ENCODE data around the gene SUPT4H1.

Gene SUPT4H1

DNA sequence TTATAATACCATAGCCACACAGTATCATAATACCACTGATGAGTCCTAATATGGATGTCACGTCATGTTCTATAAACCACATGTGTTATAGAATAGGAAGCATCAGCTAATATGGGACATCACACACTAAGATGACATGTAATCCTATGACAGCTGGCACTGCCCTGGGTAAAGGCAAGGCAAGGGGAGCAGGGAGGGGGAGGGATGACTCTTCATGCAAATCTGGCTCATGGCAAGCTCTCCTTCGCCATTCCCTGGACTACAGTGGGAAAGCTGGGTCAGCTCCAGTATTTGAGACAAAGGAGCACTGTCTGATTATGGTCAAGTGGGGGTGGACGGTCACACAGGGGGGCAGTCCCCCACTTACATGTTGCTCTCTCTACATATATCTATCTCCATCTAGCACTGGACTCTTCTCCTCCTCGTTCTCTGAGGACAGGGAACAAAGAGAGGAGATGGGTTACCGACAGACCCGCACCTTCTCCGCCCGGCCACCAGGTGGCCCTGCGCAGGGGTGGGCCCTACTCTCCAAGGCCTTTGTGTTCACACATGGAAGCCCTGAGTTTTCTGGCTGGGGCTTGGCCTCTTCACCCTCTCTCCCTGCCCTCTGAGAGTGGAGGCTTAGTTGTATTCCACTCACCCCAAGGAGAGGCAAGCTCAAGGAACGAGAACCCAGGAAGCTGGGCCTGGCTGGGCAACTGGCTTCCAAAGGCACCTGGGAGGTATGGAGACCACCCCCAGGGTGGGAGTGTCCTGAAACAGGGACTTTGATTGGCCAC, 47.8 kb downstream of the SUPT4H1 start:
- Histone ChIP-seq H2AK5ac (ENCODE audit: low read length) (peak overlapping the region; percentile 46), H3K27ac (ENCODE audit: low read depth, low read length) (no peak overlapping the region), H3K79me2 (ENCODE audit: control insufficient read depth, insufficient read depth, low read length) (no peaks in the 10 kb centered on the region), H3K4me1 (ENCODE audit: control insufficient read depth, low read depth, low read length) (no peaks in the 10 kb centered on the region), H3K23ac (ENCODE audit: low read length) (no peak overlapping the region), H3K27me3 (ENCODE audit: insufficient read depth, low read length, poor library complexity) (no peaks in the 10 kb centered on the region), H2BK120ac (ENCODE audit: low read depth, low read length) (no peak overlapping the region), H3K79me1 (ENCODE audit: low read length) (no peaks in the 10 kb centered on the region), H2BK15ac (replicated peaks; ENCODE audit: low read depth) (no peak overlapping the region), H4K5ac (ENCODE audit: low read length) (no peak overlapping the region), H2BK5ac (ENCODE audit: low read length) (no peak overlapping the region), H4K8ac (ENCODE audit: low read depth, low read length) (no peak overlapping the region), H3K18ac (ENCODE audit: low read length) (no peak overlapping the region), H3K4me3 (ENCODE audit: low read length) (no peak overlapping the region), H3K36me3 (ENCODE audit: control insufficient read depth, insufficient read depth, low read length) (no peaks in the 10 kb centered on the region), H3K9ac (ENCODE audit: low read length) (no peak overlapping the region), H3K4ac (ENCODE audit: low read depth, low read length) (no peak overlapping the region), H3K56ac (ENCODE audit: low read length) (peak overlapping the region; percentile 70), H3K4me2 (ENCODE audit: low read length) (no peak overlapping the region)
- no CpG with 5 or more reads among the region's 10 CpGs for WGBS (ENCODE audit: extremely low coverage, insufficient coverage, low lambda C conversion rate)
- DNase-seq, result peak; percentile 79

DNA sequence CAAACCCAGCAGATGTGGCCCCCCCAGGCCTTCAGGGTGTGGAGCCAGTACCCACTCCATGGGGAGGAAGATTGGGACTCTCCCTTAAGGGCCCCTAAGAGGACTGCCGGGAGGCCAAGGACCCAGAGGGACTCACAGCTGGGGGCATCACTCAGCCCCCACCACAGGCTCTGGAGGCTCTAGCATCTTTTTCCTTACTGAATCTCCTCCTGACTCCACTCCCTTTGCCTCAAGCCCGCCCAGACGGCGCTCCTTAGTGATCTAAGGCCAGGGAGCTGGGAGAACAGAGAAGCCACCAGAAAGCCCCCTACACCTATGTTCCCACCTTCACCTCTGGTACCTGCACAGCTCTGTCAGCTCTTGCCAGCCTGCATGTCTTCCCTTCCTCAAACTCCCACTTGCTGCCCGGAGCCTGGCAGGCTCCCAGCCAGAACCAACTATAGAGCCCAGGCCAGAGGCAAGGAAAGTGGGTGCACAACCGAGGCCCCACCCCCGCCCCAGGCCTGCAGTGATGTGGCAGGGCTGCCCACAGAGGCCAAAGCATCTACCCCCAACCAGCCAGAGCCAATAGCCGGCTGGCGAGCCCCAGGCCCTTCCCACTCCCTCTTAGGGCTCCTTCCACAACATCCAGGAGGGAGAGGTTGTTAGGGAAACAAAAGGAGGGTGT, 48.9 kb downstream of the SUPT4H1 start:
- no peak overlapping the region for H3K4me3 ChIP-seq (ENCODE audit: low read length)
- H3K79me1 ChIP-seq (ENCODE audit: low read length), result no peaks in the 10 kb centered on the region
- H3K9ac ChIP-seq (ENCODE audit: low read length), result no peak overlapping the region
- H3K18ac ChIP-seq (ENCODE audit: low read length), result no peak overlapping the region
- DNase-seq, result no peak
- H3K27me3 ChIP-seq (ENCODE audit: insufficient read depth, low read length, poor library complexity), result no peaks in the 10 kb centered on the region
- no peaks in the 10 kb centered on the region for H3K4me1 ChIP-seq (ENCODE audit: control insufficient read depth, low read depth, low read length)
- H2AK5ac ChIP-seq (ENCODE audit: low read length), result no peak overlapping the region
- no peak overlapping the region for H2BK5ac ChIP-seq (ENCODE audit: low read length)
- H3K4me2 ChIP-seq (ENCODE audit: low read length), result no peak overlapping the region
- H3K27ac ChIP-seq (ENCODE audit: low read depth, low read length), result no peak overlapping the region
- no peak overlapping the region for H4K8ac ChIP-seq (ENCODE audit: low read depth, low read length)
- WGBS (ENCODE audit: extremely low coverage, insufficient coverage, low lambda C conversion rate), result no CpG with 5 or more reads among the region's 9 CpGs
- H3K56ac ChIP-seq (ENCODE audit: low read length), result no peak overlapping the region
- no peak overlapping the region for H3K23ac ChIP-seq (ENCODE audit: low read length)
- no peaks in the 10 kb centered on the region for H3K36me3 ChIP-seq (ENCODE audit: control insufficient read depth, insufficient read depth, low read length)
- H2BK120ac ChIP-seq (ENCODE audit: low read depth, low read length), result no peak overlapping the region
- no peaks in the 10 kb centered on the region for H3K79me2 ChIP-seq (ENCODE audit: control insufficient read depth, insufficient read depth, low read length)
- H3K4ac ChIP-seq (ENCODE audit: low read depth, low read length), result no peak overlapping the region
- no peak overlapping the region for H2BK15ac ChIP-seq (replicated peaks; ENCODE audit: low read depth)
- no peak overlapping the region for H4K5ac ChIP-seq (ENCODE audit: low read length)

DNA sequence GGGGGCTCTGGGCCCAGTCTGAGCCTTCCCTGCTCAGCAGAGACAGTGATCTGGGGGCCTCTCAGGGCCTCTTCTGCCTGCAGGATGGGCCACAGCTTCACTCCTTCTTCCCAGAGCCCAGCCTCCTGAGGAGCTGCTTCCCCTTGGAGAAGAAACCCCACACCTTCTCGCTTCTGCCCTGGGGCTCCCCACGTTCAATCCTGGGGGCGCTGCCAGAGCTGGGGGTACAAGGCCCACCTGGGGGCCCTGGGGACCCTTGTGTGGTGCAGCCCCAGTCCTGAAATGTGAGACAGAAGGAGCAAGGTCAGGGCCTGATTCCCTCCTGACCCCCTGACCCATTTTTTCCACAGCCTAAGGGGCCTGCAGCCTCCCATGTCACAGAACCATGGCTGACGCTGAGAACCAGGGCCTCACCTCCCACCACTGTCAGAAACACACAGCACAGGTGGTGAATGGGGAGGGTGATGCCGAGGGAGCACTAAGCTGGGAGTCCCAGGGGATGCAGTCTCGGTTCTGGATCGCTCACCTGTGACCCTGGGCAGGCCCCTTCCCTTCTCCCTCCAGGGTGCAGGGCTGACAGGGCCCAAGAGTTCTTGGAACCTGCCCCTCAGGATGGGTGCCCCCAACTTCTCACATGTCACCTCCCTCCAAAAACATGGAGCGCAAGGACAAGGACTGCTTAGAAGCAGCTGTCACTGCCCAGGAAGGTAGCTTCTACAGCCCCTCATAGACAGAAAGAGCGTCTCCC, 49.7 kb downstream of the SUPT4H1 start:
- H3K79me1 ChIP-seq (ENCODE audit: low read length), result no peaks in the 10 kb centered on the region
- H3K79me2 ChIP-seq (ENCODE audit: control insufficient read depth, insufficient read depth, low read length), result no peaks in the 10 kb centered on the region
- H3K9ac ChIP-seq (ENCODE audit: low read length), result no peak overlapping the region
- no peak overlapping the region for H2BK5ac ChIP-seq (ENCODE audit: low read length)
- H4K8ac ChIP-seq (ENCODE audit: low read depth, low read length), result no peak overlapping the region
- H3K4me2 ChIP-seq (ENCODE audit: low read length), result no peak overlapping the region
- H3K4me3 ChIP-seq (ENCODE audit: low read length), result no peak overlapping the region
- no peak overlapping the region for H3K56ac ChIP-seq (ENCODE audit: low read length)
- no CpG with 5 or more reads among the region's 9 CpGs for WGBS (ENCODE audit: extremely low coverage, insufficient coverage, low lambda C conversion rate)
- H3K36me3 ChIP-seq (ENCODE audit: control insufficient read depth, insufficient read depth, low read length), result no peaks in the 10 kb centered on the region
- H3K23ac ChIP-seq (ENCODE audit: low read length), result no peak overlapping the region
- no peak overlapping the region for H4K5ac ChIP-seq (ENCODE audit: low read length)
- no peak overlapping the region for H2AK5ac ChIP-seq (ENCODE audit: low read length)
- no peak overlapping the region for H3K4ac ChIP-seq (ENCODE audit: low read depth, low read length)
- no peak overlapping the region for H3K27ac ChIP-seq (ENCODE audit: low read depth, low read length)
- H2BK15ac ChIP-seq (replicated peaks; ENCODE audit: low read depth), result no peak overlapping the region
- no peak overlapping the region for H3K18ac ChIP-seq (ENCODE audit: low read length)
- no peaks in the 10 kb centered on the region for H3K4me1 ChIP-seq (ENCODE audit: control insufficient read depth, low read depth, low read length)
- DNase-seq, result no peak
- H3K27me3 ChIP-seq (ENCODE audit: insufficient read depth, low read length, poor library complexity), result no peaks in the 10 kb centered on the region
- H2BK120ac ChIP-seq (ENCODE audit: low read depth, low read length), result no peak overlapping the region

DNA sequence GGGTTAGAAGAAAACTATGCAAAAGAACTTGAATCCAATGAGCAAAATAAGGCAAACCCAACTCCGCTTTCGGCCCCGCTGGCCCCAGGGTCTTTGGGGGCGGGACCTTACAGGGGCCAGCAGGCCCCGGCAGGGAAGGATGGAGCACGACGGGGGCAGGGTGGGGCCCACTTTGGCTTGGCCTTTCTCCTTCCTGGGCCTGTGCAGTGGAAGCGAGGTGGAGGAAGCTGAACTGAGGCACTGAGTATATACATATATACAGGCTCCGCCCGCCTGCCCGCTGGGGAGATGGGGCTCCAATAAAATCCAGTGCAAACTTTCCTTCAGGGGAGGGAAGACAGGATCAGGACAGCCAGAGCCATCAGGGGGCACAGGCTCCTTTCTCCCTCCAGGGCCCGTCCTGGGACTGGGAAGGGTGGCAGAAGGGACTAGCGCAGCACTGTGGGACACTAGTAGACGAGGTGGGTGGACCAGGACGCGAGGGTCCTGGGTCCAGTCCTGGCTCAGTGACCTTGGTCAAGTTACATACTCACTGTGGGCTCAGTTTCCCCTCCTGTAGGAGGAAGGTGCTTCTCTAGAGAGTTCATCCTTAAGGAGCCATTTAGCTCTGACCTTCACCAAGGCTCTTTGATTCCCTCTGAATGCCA, 50.4 kb downstream of the SUPT4H1 start:
- Histone ChIP-seq H4K8ac (ENCODE audit: low read depth, low read length) (no peak overlapping the region), H3K79me1 (ENCODE audit: low read length) (no peaks in the 10 kb centered on the region), H3K56ac (ENCODE audit: low read length) (no peak overlapping the region), H2BK15ac (replicated peaks; ENCODE audit: low read depth) (no peak overlapping the region), H3K27me3 (ENCODE audit: insufficient read depth, low read length, poor library complexity) (no peaks in the 10 kb centered on the region), H3K23ac (ENCODE audit: low read length) (no peak overlapping the region), H3K4me2 (ENCODE audit: low read length) (no peak overlapping the region), H2BK120ac (ENCODE audit: low read depth, low read length) (no peak overlapping the region), H3K18ac (ENCODE audit: low read length) (no peak overlapping the region), H2BK5ac (ENCODE audit: low read length) (no peak overlapping the region), H3K9ac (ENCODE audit: low read length) (no peak overlapping the region), H2AK5ac (ENCODE audit: low read length) (no peak overlapping the region), H3K4ac (ENCODE audit: low read depth, low read length) (no peak overlapping the region), H3K4me3 (ENCODE audit: low read length) (no peak overlapping the region), H4K5ac (ENCODE audit: low read length) (no peak overlapping the region), H3K36me3 (ENCODE audit: control insufficient read depth, insufficient read depth, low read length) (no peaks in the 10 kb centered on the region), H3K27ac (ENCODE audit: low read depth, low read length) (no peak overlapping the region), H3K79me2 (ENCODE audit: control insufficient read depth, insufficient read depth, low read length) (no peaks in the 10 kb centered on the region), H3K4me1 (ENCODE audit: control insufficient read depth, low read depth, low read length) (no peaks in the 10 kb centered on the region)
- DNase-seq, result no peak
- no CpG with 5 or more reads among the region's 16 CpGs for WGBS (ENCODE audit: extremely low coverage, insufficient coverage, low lambda C conversion rate)

DNA sequence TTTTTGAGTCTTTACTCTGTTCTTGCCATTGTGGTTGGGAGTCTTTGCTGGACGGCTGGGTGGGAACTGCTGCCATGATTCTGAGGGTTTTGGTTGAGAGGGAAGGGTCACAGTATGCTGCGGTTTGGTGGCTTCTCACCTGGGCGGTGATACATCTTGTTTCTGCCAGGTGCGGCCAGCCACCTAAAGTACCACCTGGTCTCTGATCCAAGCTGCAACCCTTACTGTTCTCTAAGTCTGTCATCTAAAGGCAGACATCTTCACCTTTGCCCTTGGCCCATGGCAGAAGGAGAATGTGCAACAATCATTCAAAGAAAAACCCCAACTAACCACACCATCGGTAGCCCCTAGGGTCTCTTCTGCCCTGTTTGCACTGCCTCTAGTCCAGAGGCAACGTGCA, 51.7 kb downstream of the SUPT4H1 start:
- H3K18ac ChIP-seq (ENCODE audit: low read length), result no peak overlapping the region
- H3K4me1 ChIP-seq (ENCODE audit: control insufficient read depth, low read depth, low read length), result no peaks in the 10 kb centered on the region
- H3K4me3 ChIP-seq (ENCODE audit: low read length), result no peak overlapping the region
- no peak overlapping the region for H3K27ac ChIP-seq (ENCODE audit: low read depth, low read length)
- H2BK5ac ChIP-seq (ENCODE audit: low read length), result no peak overlapping the region
- H3K4ac ChIP-seq (ENCODE audit: low read depth, low read length), result no peak overlapping the region
- H3K9ac ChIP-seq (ENCODE audit: low read length), result no peak overlapping the region
- no peak for DNase-seq
- no peak overlapping the region for H4K5ac ChIP-seq (ENCODE audit: low read length)
- no peak overlapping the region for H2AK5ac ChIP-seq (ENCODE audit: low read length)
- no peak overlapping the region for H4K8ac ChIP-seq (ENCODE audit: low read depth, low read length)
- H3K4me2 ChIP-seq (ENCODE audit: low read length), result no peak overlapping the region
- no peaks in the 10 kb centered on the region for H3K79me2 ChIP-seq (ENCODE audit: control insufficient read depth, insufficient read depth, low read length)
- H3K36me3 ChIP-seq (ENCODE audit: control insufficient read depth, insufficient read depth, low read length), result no peaks in the 10 kb centered on the region
- no peaks in the 10 kb centered on the region for H3K27me3 ChIP-seq (ENCODE audit: insufficient read depth, low read length, poor library complexity)
- no peak overlapping the region for H2BK120ac ChIP-seq (ENCODE audit: low read depth, low read length)
- no CpG with 5 or more reads among the region's 6 CpGs for WGBS (ENCODE audit: extremely low coverage, insufficient coverage, low lambda C conversion rate)
- H3K23ac ChIP-seq (ENCODE audit: low read length), result no peak overlapping the region
- H3K79me1 ChIP-seq (ENCODE audit: low read length), result no peaks in the 10 kb centered on the region
- no peak overlapping the region for H3K56ac ChIP-seq (ENCODE audit: low read length)
- H2BK15ac ChIP-seq (replicated peaks; ENCODE audit: low read depth), result no peak overlapping the region
